K562 (cell line): ENCODE measurements around the gene UQCC5. TPM values are rescaled to one million over a fixed set of nuclear protein-coding genes. Genes with fewer than 3 reads are reported as not detected.

Source experiments
- BRD4 ChIP-seq: fragments of 200-600 bp; sonication (generic); IDR thresholded peaks from 2 replicates; pipeline ENCODE4 v1.6.1; 2017; ENCODE audit warnings: inconsistent platforms
- IRF2 ChIP-seq: sonication (generic); formaldehyde crosslinking; IDR thresholded peaks from 2 replicates; pipeline ENCODE4 v1.8.1; 2022; ENCODE audit warnings: mild to moderate bottlenecking, missing genetic modification reagents
- KHSRP ChIP-seq: fragments of 450-650 bp; IDR thresholded peaks from 2 replicates; pipeline ENCODE4 v1.6.1; 2017
- NFIC ChIP-seq: fragments of 450-650 bp; IDR thresholded peaks from 2 replicates; pipeline ENCODE4 v1.6.1; 2017; ENCODE audit warnings: mild to moderate bottlenecking, inconsistent platforms
- NFXL1 ChIP-seq: fragments of 450-650 bp; formaldehyde crosslinking; IDR thresholded peaks from 2 replicates; pipeline ENCODE4 v1.4.0; 2021; ENCODE audit warnings: mild to moderate bottlenecking
- NR2C1 ChIP-seq, 2 experiments: fragments of 450-650 bp; IDR thresholded peaks; 2 replicates each; pipeline ENCODE4 v1.6.1; 2017; ENCODE audit warnings: mild to moderate bottlenecking in 2 of 2, antibody characterized with exemption in 1 of 2, inconsistent platforms in 1 of 2, missing compliant biosample characterization in 1 of 2, missing genetic modification characterization in 1 of 2
- PCBP2 ChIP-seq: fragments of 200-400 bp; formaldehyde crosslinking; IDR thresholded peaks from 2 replicates; pipeline ENCODE4 v1.6.1; 2018; ENCODE audit warnings: low read length, low read depth, mild to moderate bottlenecking, moderate library complexity; ENCODE audit not compliant: poor library complexity, severe bottlenecking
- PHF8 ChIP-seq: fragments of 200-600 bp; sonication (generic); IDR thresholded peaks from 2 replicates; pipeline ENCODE4 v1.6.1; 2012; ENCODE audit warnings: mixed run types, mild to moderate bottlenecking, inconsistent platforms, low read length, moderate library complexity, borderline replicate concordance
- PTRF ChIP-seq: fragments of 450-650 bp; IDR thresholded peaks from 2 replicates; pipeline ENCODE4 v1.6.1; 2016; ENCODE audit warnings: mild to moderate bottlenecking, missing genetic modification characterization, missing compliant biosample characterization
- RAD21 ChIP-seq, 2 experiments: fragments of 250-450 bp in 1 of 2; fragments of 450-650 bp in 1 of 2; sonication (Bioruptor Pico) in 1 of 2; formaldehyde crosslinking in 1 of 2; IDR thresholded peaks in 1 of 2; conservative IDR thresholded peaks in 1 of 2; 2 replicates each; pipeline versions ENCODE4 v1.4.0 to v1.8.0; 2020 to 2022; ENCODE audit warnings: mild to moderate bottlenecking in 2 of 2, moderate library complexity in 1 of 2
- SIN3A ChIP-seq, 2 experiments: fragments of 150-350 bp in 1 of 2; IDR thresholded peaks; 2 replicates each; pipeline ENCODE4 v1.6.1; 2011 to 2016; ENCODE audit warnings: borderline replicate concordance in 2 of 2, low read depth in 2 of 2, low read length in 2 of 2, mild to moderate bottlenecking in 2 of 2, moderate library complexity in 2 of 2; ENCODE audit not compliant: control insufficient read depth in 1 of 2
- SMAD1 ChIP-seq: fragments of 150-350 bp; IDR thresholded peaks from 2 replicates; pipeline ENCODE4 v1.6.1; 2014; ENCODE audit warnings: low read length, low read depth; ENCODE audit not compliant: partially characterized antibody
- SRF ChIP-seq, 2 experiments: fragments of 250-450, 450-650 bp in 1 of 2; sonication (Bioruptor Pico) in 1 of 2; sonication (generic) in 1 of 2; formaldehyde crosslinking; IDR thresholded peaks; 2 replicates each; pipeline versions ENCODE4 v1.5.0 to v1.5.1; 2020 to 2022; ENCODE audit warnings: mild to moderate bottlenecking in 1 of 2, missing genetic modification reagents in 1 of 2
- SRSF3 ChIP-seq: fragments of 200-400 bp; formaldehyde crosslinking; IDR thresholded peaks from 2 replicates; pipeline ENCODE4 v1.6.1; 2016; ENCODE audit warnings: mild to moderate bottlenecking, low read length, moderate library complexity; ENCODE audit not compliant: insufficient read depth
- STAG1 ChIP-seq: sonication (generic); formaldehyde crosslinking; IDR thresholded peaks from 2 replicates; pipeline ENCODE4 v1.5.0; 2020; ENCODE audit warnings: missing genetic modification reagents, borderline replicate concordance
- U2AF1 ChIP-seq: fragments of 200-400 bp; formaldehyde crosslinking; optimal IDR thresholded peaks from 2 replicates; pipeline ENCODE3; 2017; ENCODE audit warnings: mild to moderate bottlenecking, low read depth, low read length, moderate library complexity
- ZNF140 ChIP-seq: fragments of 250-450 bp; sonication (Bioruptor Pico); IDR thresholded peaks from 2 replicates; pipeline ENCODE4 v1.8.0; 2021; ENCODE audit warnings: moderate library complexity, mild to moderate bottlenecking, inconsistent platforms
- ZNF232 ChIP-seq: sonication (generic); formaldehyde crosslinking; IDR thresholded peaks from 2 replicates; pipeline ENCODE4 v1.8.0; 2022; ENCODE audit warnings: mild to moderate bottlenecking, missing genetic modification reagents
- ZNF583 ChIP-seq: fragments of 250-450 bp; sonication (Bioruptor Pico); IDR thresholded peaks from 2 replicates; pipeline ENCODE4 v1.4.0; 2020
- polyA plus RNA-seq, 8 experiments: library from polyadenylated mRNA; depleted of rRNA in 4 of 8; stranded (reverse) in 5 of 8; unstranded in 3 of 8; fragments of >200 nt; fragmentation: Nextera tagmentation in 2 of 8; fragmentation: Illumina TruSeq in 1 of 8; extraction: Ambion mirVana in 2 of 8; extraction: Trizol in 1 of 8; gene quantifications; 2 replicates each; pipeline versions ENCODE4 v1.2.1 to v1.2.3, GENCODE V29; 2011 to 2014; ENCODE audit warnings: inconsistent platforms in 1 of 8, missing spikeins in 1 of 8
- total RNA-seq, 7 experiments: library from RNA; depleted of rRNA in 6 of 7; stranded (reverse); fragments of >200 nt in 6 of 7; fragmentation: Illumina TruSeq in 2 of 7; extraction: Trizol in 2 of 7; gene quantifications; 2 replicates each; pipeline versions ENCODE4 v1.2.1 to v1.2.3, GENCODE V29; 2011 to 2021; ENCODE audit warnings: low replicate concordance in 1 of 7
- TF ChIP-seq, protein P1 (sequence below): sonication (generic); formaldehyde crosslinking; IDR thresholded peaks from 2 replicates; pipeline ENCODE4 v1.8.0; 2023; ENCODE audit warnings: missing genetic modification reagents, mild to moderate bottlenecking, borderline replicate concordance
- TF ChIP-seq, protein P2 (sequence below): fragments of 450-650 bp; IDR thresholded peaks from 2 replicates; pipeline ENCODE4 v1.6.1; 2018; ENCODE audit warnings: mild to moderate bottlenecking, low read depth; ENCODE audit not compliant: partially characterized antibody

Gene UQCC5
- total and polyA plus RNA-seq, 9 of the 15 experiments (the other 6 are each of a cell fraction or from before 2014, with no cell fraction given) = 10.2 to 55.4 (median 33.8) TPM

DNA sequence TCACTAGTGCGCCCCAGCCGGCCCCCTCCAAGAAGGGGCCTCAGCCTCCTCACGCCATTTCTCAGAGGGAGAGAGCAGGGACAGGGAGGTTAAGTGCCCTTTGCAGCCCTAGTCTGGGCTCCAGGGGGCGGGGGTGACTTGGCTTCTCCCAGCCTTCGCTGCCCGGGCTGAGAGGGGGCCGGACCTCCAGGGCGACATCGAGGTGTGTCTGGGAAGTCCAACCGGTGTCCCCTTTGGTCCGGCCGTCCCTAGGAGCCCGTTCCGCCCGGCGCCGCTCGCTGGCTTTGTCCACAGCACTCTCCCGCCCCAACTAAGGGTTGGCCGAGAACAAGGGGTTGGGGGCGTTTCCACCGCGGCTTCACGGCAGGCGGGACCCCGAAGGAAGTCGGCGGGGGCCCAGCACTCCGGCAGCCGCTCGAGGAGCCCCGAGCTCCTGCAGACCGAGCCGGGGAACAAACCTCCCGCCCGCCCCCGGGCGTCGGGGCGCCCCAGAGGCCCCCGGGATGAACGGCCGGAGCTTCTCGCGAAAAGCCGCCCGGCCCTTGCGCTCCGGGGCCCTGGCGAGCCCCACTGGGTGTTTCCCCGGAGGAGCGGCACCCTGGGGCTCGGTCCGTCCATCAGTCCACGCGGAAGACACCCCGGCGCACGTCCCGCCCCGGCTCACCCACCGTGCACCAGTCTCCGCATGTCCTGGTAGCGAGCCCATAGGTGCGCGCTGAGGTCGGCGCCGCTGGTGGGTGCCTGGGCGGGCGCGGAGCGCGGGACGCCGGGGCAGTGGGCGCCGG, 3.4 kb upstream of the UQCC5 start (continued):
- TF ChIP-seq SRSF3 (no peak), U2AF1 (no peak), PHF8 (no peak), SMAD1 (no peak), RAD21 (CRISPR knock-in tag; conservative IDR thresholded peaks at IDR 0.05 in 1 of 2, IDR thresholded peaks at IDR 0.05 in 1 of 2) (no peak), ZNF140 (no peak), STAG1 (no peak), SIN3A (IDR thresholded peaks at IDR 0.05; ENCODE audit: borderline replicate concordance in 2 of 2, control insufficient read depth in 1 of 2, low read depth in 2 of 2, low read length in 2 of 2) (peak in 1 of 2 experiments; percentile 29; a peak in 1 of 4 replicates), NFXL1 (CRISPR knock-in tag) (no peak), IRF2 (CRISPR knock-in tag) (no peak), PTRF (no peak), SRF (CRISPR knock-in tag; IDR thresholded peaks at IDR 0.05) (no peak), ZNF583 (CRISPR knock-in tag) (no peak), NFIC (no peak; the same call in 1 of the 2 replicates), PCBP2 (no peak), NR2C1 (IDR thresholded peaks at IDR 0.05) (no peak), NR2C1 (tag; IDR thresholded peaks at IDR 0.05) (0 out of 2 replicates have a peak, but pooled peaks have one; percentile 4), KHSRP (no peak), ZNF232 (CRISPR knock-in tag) (no peak), BRD4 (no peak)
- TF ChIP-seq, protein P1, sequence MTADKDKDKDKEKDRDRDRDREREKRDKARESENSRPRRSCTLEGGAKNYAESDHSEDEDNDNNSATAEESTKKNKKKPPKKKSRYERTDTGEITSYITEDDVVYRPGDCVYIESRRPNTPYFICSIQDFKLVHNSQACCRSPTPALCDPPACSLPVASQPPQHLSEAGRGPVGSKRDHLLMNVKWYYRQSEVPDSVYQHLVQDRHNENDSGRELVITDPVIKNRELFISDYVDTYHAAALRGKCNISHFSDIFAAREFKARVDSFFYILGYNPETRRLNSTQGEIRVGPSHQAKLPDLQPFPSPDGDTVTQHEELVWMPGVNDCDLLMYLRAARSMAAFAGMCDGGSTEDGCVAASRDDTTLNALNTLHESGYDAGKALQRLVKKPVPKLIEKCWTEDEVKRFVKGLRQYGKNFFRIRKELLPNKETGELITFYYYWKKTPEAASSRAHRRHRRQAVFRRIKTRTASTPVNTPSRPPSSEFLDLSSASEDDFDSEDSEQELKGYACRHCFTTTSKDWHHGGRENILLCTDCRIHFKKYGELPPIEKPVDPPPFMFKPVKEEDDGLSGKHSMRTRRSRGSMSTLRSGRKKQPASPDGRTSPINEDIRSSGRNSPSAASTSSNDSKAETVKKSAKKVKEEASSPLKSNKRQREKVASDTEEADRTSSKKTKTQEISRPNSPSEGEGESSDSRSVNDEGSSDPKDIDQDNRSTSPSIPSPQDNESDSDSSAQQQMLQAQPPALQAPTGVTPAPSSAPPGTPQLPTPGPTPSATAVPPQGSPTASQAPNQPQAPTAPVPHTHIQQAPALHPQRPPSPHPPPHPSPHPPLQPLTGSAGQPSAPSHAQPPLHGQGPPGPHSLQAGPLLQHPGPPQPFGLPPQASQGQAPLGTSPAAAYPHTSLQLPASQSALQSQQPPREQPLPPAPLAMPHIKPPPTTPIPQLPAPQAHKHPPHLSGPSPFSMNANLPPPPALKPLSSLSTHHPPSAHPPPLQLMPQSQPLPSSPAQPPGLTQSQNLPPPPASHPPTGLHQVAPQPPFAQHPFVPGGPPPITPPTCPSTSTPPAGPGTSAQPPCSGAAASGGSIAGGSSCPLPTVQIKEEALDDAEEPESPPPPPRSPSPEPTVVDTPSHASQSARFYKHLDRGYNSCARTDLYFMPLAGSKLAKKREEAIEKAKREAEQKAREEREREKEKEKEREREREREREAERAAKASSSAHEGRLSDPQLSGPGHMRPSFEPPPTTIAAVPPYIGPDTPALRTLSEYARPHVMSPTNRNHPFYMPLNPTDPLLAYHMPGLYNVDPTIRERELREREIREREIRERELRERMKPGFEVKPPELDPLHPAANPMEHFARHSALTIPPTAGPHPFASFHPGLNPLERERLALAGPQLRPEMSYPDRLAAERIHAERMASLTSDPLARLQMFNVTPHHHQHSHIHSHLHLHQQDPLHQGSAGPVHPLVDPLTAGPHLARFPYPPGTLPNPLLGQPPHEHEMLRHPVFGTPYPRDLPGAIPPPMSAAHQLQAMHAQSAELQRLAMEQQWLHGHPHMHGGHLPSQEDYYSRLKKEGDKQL (CRISPR knock-in tag) = no peak
- TF ChIP-seq, protein P2, sequence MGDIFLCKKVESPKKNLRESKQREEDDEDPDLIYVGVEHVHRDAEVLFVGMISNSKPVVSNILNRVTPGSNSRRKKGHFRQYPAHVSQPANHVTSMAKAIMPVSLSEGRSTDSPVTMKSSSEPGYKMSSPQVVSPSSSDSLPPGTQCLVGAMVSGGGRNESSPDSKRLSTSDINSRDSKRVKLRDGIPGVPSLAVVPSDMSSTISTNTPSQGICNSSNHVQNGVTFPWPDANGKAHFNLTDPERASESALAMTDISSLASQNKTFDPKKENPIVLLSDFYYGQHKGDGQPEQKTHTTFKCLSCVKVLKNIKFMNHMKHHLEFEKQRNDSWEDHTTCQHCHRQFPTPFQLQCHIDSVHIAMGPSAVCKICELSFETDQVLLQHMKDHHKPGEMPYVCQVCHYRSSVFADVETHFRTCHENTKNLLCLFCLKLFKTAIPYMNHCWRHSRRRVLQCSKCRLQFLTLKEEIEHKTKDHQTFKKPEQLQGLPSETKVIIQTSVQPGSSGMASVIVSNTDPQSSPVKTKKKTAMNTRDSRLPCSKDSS = no peak
